Central memory CD4-positive, alpha-beta T cell (primary cell): ENCODE data around the gene UGT1A10.
"Not testable (repeated sequence)": the region's sequence is repeated elsewhere in the genome, so short reads cannot be mapped to it uniquely, and the experiment has no call there.

Experiments used
- DNase-seq: peaks from one replicate; pipeline ENCODE4 v3.0.0; 2022

The UGT1A10 gene

DNA sequence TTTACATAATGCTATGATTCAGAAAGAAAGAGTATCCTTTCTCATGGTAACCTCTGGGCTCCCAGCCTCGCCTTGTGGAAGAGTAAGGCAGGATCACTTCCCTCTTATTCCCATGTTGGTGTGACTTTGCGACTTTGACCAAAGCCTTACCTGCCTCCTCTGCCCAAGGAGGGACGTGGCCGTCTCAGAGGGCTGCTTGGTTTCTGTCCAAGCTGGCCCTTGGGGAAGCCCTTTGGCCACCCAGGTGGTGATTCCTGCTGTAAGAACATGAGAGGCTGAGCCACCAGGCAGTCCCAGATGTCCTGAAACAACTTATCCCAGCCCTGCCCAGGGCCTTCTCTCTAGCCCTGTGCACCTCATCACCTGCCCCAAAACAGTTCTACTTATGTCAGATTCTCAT, 62.5 kb downstream of the UGT1A10 start:
- no peak for DNase-seq

DNA sequence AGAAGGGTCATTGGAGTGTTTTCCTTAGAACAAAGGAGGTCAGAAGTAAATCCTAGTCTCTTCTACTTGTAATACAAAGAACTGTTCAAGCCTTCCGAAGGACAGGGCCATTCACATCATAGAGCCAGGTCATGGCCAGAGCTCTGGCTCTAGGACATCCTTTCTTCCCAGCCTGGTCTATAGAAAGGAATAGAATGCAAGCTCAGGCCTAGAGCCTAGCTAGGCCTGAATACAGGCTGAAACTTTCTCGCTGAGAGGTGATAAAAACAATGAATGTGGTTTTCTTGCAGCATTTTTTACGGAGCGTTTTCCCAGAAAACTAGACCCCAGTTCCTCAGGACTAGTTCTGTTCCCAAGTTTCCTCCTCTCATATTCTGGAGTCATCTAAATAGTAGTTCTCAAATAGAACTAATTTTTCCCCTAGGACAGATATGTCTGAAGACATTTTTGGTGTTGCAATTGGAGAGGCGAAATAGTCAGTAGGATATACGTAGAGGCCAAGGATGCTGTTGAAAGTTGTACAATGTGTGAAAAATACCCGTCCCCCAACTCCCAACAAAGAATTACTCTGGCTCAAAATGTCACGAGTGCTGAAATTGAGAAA, 63.3 kb downstream of the UGT1A10 start:
- no peak for DNase-seq

DNA sequence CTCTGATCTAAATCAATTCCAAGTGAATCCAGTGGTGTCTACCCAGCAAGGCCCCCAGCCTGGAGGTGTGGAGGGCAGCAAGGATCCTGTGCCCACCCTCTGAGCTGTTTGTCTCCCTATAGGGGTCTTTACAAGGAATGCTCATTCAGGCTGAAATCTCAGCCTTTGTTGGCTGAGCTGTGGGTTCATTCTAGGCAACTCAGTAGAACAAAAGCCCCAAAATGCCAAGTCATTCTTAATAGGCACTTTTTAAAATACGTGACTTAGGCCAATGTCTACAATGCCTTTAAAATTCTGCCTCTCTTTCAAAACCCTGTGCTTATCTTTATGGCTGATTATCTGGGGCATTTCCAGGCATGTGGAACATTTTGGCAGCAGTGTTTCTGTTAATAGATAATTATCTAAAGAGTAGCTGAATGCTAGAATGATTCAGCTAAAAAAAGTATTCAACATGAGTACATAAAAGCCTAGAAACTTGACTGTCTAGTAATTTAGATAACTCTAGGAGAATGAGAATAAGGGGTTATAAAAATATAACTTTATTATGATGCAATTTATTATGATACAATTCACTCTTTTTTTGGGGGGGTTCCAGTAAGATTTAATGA, 63.9 kb downstream of the UGT1A10 start:
- no peak for DNase-seq

DNA sequence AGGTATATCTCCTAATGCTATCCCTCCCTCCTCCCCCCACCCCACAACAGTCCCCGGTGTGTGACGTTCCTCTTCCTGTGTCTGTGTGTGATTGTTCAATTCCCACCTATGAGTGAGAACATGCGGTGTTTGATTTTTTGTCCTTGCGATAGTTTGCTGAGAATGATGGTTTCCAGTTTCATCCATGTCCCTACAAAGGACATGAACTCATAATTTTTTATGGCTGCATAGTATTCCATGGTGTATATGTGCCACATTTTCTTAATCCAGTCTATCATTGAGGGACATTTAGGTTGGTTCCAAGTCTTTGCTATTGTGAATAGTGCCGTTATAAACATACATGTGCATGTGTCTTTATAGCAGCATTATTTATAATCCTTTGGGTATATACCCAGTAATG, 64.6 kb downstream of the UGT1A10 start:
- not testable (repeated sequence) for DNase-seq

DNA sequence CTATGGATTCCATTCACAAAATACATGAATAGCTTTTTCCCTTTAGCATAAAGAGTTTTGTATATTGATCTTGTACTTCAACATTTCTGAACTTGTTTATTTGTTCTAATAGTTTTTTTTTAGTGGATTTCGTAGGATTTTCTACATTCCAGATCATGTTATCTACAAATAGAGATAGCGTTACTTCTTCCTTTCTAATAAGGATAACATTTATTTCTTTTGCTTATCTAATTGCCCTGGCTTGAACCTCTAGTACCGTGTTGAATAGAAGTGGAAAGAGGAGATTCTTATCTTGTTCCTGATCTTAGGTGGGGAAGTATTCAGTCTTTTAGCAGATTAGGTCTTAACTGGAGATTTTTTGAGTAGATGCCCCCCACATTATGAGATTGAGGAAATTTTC, 66.0 kb downstream of the UGT1A10 start:
- DNase-seq, result no peak

DNA sequence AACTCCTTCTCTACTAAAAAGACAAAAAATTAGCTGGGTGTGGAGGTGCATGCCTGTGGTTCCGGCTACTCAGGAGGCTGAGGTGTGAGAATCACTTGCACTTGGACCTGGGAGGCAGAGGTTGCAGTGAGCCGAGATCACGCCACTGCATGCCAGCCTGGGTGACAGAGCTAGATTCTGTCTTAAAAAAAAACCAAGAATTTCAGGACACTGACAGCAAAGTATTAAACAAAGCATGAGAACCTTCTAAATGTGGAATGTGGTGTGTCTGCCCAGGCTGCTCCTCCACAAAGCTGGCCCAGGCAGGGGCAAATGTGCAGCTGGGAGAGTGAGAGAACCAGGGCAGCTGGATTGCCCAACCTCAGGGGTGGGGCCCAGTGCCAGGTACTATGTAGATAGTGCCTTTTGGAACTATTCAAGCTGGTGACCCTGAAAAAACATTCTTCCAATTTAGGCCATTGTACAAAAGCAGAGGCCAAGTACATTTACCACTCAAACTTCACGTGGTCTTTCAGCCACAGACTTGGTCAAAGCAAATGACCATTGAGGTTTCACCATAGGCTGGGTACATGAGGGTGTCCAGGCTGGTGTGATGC, 69.8 kb downstream of the UGT1A10 start:
- DNase-seq, result no peak

DNA sequence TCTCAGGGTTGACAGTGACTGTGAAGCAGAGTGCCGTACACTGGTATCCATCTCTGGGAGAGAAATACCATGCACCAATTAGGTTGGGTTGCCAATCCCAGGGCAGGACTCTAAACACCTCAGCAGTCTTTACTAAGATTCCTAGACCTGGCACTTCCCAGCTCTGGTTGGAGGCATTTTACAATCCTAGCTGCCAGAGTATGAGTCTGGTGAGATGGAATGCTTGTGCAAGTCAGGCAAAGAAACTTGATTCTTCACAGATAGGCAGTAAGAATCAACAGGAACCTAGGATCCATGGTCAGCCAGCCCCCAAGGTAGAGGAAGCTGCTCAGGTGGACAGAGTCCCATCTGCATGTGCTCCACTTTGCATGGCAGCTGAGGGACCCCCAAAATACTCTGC, 70.5 kb downstream of the UGT1A10 start:
- no peak for DNase-seq

DNA sequence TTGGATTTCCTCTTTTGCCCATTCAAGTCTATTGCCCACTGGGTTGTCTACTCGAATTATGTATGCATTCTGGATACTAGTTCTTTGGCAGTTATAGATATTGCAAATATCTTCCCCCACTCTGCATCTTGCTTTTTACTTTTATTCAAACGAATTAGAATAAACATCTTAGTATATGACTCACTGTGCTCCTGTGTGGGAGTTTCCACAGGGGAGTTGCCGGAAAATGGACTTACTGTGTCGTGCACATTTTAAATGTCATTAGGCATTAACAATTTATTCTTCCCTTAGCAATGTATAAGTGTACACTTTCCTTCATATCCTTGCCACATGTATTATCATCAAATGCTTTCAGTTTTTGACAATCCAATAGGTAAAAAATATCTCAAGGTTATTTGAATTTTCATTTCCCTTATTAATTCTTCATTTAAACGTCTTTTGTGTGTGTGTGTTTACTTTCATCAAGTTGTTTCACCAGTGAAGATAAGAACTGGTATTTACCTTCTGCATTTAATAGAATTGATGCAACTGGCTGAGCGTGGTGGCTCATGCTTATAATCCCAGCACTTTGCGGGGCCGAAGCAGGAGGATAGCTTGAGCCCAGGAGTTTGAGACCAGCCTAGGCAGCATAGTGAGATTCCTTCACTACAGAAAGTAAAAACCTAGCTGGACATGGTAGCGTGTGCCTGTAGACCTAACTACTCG, 71.8 kb downstream of the UGT1A10 start:
- DNase-seq, result no peak

DNA sequence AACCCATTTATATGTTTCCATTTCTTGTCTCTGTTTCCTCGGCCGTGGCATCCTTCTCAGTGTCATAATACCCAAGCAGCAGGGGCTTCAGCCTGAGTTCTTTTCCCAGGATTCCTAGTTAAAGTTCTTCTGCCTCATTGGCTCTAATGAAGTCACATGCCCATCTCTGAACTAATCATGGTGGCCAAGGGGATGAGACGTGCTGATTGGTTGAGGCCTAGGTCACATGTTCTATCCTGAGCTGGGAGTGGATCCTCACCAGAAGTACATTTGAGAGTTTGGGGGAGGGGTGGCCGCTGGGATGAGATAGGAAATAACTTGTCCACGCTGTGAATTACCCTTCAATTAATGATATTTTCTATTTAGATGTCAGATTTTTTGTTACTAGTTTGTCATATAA, 72.7 kb downstream of the UGT1A10 start:
- DNase-seq, result no peak

DNA sequence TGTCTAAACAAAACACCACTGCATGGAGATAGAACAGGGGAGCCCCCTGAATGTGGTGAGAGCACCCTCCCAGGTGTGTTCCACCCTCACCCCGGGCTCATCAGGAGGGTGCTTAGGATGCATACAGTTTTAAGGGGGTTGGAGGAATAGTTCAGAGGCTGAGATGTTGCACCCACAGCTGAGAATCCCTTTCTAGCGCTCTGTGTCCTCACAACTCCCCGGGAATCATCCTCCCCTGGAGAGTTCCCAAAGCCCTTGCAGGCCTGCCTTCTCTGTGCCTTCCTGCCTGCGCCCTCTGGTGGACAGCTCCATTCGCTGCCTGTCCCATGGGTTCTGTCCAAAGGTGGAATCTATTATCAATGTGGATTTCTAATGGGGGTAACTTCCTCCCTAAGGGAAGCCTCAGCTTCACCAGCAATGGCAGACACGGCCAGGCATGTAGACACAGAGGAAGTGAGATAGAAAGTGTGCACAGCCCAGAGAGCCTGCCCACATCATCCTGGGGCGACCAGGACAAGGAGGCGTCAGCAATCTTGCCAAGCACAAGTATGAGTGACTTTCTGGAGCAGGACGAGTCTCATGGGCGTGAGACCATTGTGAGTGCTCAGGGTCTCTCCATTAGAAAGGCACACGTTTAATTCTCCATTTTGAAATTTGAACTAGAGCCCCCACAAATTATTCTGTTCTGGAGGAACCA, 75.2 kb downstream of the UGT1A10 start:
- peak; percentile 17 for DNase-seq

DNA sequence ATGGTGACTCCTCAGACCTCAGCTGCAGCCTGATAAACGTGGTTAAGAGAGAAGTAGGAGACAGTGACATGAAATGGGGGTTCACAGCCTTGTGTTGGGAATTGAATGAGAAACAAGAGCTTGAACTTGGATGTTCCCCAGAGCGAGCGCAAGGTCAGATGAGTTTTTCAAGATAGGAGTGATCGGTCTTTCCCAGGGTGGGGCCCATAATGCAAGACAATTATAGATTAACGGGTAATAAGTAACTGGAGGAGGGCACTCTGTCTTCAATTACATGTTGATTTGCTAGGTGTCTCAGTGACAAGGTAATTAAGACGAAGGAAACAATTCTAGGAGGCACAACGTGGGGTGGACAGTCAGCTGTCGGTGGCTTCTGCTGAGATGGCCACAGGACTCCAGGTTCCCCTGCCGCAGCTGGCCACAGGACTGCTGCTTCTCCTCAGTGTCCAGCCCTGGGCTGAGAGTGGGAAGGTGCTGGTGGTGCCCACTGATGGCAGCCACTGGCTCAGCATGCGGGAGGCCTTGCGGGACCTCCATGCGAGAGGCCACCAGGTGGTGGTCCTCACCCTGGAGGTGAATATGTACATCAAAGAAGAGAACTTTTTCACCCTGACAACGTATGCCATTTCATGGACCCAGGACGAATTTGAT, 76.5 kb downstream of the UGT1A10 start, which contains the start of gene UGT1A5:
UGT1A5 (plus strand) TSS at position 297 of the 651 bp plus-strand sequence; CDS start at position 382, 85 bp downstream.
- DNase-seq, result no peak

DNA sequence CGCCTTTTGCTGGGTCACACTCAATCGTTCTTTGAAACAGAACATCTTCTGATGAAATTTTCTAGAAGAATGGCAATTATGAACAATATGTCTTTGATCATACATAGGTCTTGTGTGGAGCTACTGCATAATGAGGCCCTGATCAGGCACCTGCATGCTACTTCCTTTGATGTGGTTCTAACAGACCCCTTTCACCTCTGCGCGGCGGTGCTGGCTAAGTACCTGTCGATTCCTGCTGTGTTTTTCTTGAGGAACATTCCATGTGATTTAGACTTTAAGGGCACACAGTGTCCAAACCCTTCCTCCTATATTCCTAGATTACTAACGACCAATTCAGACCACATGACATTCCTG, 77.0 kb downstream of the UGT1A10 start:
- no peak for DNase-seq

DNA sequence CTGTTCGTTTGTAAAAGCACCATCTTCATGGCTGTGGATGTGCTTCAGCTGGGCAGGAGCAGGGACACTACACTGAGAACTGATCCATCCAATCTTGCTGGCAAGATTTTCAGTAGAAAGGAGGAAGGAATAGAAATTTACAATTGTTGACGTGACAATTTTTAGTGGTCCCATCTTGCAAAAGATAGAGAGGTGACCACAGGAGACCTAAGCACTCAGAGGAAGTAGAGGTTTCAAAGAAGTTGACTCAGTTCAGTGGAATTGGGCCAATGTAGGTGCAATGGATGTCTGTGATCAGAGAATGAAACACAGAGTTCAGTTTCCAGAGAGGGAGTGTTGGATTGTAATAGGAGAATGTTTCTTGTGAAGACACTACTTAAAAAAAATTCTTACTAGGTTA, 77.9 kb downstream of the UGT1A10 start:
- DNase-seq, result no peak

DNA sequence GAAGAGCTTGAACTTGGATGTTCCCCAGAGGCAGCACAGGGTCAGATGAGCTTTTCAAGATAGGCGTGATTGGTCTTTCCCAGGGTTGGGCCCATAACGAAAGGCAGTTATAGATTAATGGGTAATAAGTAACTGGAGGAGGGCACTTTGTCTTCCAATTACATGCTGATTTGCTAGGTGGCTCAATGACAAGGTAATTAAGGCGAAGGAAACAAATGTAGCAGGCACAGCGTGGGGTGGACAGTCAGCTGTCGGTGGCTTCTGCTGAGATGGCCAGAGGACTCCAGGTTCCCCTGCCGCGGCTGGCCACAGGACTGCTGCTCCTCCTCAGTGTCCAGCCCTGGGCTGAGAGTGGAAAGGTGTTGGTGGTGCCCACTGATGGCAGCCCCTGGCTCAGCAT, 82.3 kb downstream of the UGT1A10 start, which contains the start of gene UGT1A4:
UGT1A4 (plus strand) TSS at position 185 of the 400 bp plus-strand sequence; CDS start at position 270, 85 bp downstream.
- DNase-seq, result no peak

DNA sequence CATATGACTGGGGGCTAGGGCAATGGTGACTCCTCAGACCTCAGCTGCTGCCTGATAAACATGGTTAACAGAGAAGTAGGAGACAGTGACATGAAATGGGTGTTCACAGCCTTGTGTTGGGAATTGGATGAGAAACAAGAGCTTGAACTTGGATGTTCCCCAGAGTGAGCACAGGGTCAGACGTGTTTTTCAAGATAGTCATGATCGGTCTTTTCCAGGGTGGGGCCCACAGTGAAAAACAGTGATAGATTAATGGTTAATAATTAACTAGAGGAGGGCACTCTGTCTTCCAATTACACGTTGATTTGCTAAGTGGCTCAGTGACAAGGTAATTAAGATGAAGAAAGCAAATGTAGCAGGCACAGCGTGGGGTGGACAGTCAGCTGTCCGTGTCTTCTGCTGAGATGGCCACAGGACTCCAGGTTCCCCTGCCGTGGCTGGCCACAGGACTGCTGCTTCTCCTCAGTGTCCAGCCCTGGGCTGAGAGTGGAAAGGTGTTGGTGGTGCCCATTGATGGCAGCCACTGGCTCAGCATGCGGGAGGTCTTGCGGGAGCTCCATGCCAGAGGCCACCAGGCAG, 92.6 kb downstream of the UGT1A10 start, which contains the start of gene UGT1A3:
UGT1A3 (plus strand) TSS at position 320 of the 579 bp plus-strand sequence; CDS start at position 405, 85 bp downstream.
- DNase-seq, result no peak

DNA sequence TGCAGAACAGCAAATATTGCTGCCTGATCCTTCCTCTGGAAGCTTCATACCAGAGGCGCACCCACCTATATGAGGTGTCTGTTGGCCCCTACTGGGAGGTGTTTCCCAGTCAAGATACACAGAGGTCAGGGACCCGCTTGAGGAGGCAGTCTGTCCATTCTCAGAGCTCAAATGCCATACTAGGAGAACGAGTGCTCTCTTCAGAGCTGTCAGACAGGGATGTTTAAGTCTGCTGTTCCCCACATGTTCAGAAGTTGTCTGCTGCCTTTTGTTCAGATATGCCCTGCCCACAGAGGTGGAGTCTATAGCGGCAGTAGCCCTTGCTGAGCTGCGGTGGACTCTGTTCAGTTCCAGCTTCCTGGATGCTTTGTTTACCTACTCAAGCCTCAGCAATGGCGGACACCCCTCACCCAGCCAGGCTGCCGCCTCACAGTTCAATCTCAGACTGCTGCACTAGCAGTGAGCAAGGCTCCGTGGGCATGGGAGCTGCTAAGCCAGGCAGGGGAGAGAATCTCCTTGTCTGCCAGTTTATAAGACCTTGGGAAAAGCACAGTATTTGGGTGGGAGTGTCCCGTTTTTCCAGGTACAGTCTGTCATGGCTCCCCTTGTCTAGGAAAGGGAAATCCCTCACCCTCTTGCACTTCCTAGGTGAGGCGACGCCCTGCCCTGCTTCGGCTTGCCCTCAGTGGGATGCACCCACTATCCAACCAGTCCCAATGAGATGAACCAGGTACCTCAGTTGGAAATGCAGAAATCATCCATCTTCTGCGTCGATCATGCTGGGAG, 100.8 kb downstream of the UGT1A10 start:
- not testable (repeated sequence) for DNase-seq

DNA sequence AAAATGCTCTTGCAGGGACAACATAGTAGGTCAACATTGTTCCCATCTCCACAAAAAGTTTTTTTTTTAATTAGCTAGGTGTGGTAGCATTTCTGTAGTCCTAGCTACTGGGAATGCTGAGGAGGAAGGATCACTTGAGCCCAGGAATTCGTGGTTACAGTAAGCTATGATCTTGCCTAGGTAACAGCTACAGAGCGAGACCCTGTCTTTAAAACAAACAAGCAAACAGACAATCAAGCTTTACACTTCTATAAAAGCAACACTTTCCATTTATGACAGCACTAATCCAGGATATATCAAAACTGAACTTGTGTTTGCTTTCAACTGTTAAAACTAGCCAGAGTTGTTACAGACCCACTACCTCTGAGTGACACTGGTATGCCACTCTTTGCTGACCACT, 104.6 kb downstream of the UGT1A10 start:
- no peak for DNase-seq

DNA sequence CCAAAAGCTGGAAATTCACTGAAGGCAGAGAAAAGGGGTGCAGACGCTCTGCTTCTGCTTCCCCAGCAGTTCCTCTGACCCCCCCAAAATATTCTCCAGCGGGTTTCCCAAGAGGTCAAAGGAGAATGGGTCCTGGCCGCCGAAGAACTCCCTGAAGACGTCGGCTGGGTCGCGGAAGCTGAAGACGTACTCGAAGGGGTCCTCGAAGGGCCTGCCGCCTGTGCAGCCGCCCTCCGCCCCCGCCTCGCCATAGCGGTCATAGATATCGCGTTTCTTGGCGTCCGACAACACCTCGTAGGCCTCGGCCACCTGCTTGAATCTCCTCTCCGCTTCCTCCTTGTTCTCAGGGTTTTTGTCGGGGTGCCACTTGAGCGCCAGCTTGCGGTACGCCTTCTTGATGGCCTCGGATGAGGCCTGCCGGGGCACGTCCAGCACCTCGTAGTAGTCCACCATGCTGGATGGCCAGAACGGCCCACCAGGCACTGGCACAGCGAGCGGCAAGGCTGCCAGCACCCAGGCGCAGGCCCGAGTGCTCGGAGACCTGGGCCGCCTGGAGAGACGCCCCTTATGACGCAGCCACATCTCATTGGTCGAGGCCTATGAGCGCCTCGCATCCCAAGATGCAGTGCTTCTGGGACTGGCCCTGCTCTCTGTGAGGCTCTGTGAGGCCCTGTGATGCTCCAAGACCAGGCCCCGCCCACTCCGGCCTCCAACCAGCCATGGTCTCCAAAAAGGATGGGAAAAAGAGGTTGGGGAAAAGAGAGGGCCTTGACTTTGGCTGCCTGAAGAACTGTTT, 107.4 kb downstream of the UGT1A10 start:
- DNase-seq, result no peak

DNA sequence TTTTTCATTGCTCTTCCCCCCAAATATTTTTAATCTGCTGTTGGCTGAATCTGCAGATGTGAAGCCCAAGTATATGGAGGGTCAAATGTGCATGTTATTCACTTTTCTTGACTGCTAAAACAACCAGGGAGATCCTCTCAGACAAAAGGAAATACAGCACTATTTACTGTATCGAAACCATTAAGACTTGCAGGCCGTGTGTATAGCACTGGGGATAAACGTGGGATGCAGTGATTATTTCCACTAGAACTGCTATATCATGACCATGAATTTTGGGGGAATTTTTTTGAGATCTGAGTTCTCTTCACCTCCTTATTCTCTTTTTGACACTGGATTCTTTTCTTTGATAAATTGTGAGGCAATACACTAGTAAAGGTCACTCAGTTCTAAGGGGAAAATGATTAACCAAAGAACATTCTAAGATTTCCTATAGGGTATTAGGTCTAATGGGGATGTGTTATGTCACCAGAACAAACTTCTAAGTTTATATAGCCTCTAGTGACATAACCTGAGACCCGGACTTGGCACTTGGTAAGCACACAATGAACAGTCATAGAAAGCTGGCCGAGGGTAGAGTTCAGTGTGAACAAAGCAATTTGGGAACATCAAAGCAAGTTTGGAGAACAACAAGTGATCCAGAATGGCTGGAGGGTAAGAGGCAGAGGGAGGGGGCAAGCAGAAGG, 109.0 kb downstream of the UGT1A10 start:
- no peak for DNase-seq

DNA sequence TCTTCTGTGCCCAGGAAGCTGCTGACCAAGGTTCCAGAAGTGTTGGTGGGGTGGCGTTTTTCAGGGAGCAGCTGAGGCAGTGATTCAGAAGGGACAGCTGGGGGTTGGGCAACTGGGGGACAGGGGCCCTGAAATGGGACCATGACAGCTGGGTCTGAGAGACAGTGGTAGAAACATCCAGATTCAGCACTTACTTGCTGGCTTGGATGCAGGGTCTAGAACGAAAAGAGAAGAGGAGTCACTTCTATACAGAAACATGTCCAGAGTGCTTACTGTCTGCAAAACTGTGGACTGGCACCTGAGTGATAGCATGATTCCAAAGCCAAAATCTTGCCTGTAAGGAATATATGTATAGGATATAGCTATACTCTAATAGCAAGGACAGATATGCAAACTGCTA, 109.6 kb downstream of the UGT1A10 start:
- DNase-seq, result not testable (repeated sequence)
